HFF-Myc (cell line): Measurements from ENCODE around the gene TEX13C.

ENCODE experiments used
- DNase-seq: peaks from one replicate; pipeline ENCODE4 v3.0.0-alpha.2; 2011; ENCODE audit warnings: low read depth; ENCODE audit errors: extremely low read depth
- H3K4me3 ChIP-seq: replicated peaks from 2 replicates; pipeline ENCODE4 v1.5.1; 2011; ENCODE audit warnings: low read depth, mild to moderate bottlenecking, control low read depth, low read length
- TF ChIP-seq, protein P1 (sequence below): IDR thresholded peaks from 2 replicates; pipeline ENCODE4 v1.5.1; 2012; ENCODE audit warnings: mild to moderate bottlenecking, low read depth, low read length, control low read depth; ENCODE audit errors: missing control alignments

TEX13C gene

DNA sequence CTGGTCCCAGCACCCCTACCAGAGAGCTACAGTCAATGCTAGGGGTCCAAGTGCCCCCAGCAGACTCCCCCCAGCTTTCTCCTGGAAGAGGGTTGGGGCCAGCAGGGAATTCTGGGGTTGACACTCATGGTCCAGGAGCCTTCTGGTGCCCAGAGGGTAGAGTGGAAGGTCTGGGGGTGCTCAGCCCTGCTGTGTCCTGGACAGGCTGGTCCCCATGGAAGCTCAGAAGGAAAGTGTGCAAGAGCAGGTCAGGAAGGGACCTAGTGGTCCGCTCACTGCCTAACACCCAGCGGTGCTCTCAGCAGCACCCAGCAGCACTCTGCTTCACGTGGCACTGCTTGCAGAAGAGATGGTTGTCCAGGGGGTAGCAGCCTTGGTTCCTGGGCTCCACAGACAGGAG, 6.9 kb downstream of the TEX13C start:
- H3K4me3 ChIP-seq, result no peak overlapping the region
- DNase-seq, result no peak
- TF ChIP-seq, protein P1, sequence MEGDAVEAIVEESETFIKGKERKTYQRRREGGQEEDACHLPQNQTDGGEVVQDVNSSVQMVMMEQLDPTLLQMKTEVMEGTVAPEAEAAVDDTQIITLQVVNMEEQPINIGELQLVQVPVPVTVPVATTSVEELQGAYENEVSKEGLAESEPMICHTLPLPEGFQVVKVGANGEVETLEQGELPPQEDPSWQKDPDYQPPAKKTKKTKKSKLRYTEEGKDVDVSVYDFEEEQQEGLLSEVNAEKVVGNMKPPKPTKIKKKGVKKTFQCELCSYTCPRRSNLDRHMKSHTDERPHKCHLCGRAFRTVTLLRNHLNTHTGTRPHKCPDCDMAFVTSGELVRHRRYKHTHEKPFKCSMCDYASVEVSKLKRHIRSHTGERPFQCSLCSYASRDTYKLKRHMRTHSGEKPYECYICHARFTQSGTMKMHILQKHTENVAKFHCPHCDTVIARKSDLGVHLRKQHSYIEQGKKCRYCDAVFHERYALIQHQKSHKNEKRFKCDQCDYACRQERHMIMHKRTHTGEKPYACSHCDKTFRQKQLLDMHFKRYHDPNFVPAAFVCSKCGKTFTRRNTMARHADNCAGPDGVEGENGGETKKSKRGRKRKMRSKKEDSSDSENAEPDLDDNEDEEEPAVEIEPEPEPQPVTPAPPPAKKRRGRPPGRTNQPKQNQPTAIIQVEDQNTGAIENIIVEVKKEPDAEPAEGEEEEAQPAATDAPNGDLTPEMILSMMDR, result no peak

DNA sequence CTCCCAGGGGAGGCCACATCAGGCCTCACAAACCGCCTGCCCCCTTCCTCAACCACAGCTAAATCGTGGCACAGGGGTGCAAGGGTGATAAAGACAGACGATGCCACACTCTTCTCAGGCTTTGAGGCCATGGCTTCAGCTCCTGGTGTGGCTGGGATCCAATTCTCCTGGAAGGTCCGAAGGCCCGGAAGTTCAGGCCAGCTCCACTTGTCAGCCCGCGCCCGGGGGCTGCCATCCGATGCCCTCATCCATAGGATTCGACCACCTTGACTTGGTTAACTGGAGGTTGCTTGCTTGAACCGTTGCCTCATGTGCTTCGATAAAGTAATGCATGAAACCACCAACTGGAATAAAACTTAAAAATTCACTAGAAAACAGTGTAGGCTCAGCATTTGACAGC, 8.2 kb downstream of the TEX13C start:
- TF ChIP-seq, protein P1, result no peak
- no peak for DNase-seq
- H3K4me3 ChIP-seq, result no peak overlapping the region

DNA sequence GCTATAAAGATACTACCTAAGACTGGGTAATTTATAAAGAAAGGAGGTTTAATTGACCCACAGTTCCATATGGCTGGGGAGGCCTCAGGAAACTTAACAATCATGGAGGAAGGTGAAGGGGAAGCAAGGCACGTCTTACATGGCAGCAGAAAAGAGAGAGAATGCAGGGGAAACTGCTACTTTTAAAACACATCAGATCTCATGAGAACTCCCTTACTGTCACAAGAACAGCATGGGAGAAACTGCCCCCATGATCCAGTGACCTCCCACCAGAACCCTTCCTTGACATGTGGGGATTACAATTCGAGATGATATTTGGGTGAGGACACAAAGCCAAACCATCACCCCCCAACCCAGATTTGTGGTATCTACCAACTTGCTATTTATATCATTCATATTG, 13.9 kb downstream of the TEX13C start:
- H3K4me3 ChIP-seq, result no peak overlapping the region
- DNase-seq, result no peak
- TF ChIP-seq, protein P1, result no peak

DNA sequence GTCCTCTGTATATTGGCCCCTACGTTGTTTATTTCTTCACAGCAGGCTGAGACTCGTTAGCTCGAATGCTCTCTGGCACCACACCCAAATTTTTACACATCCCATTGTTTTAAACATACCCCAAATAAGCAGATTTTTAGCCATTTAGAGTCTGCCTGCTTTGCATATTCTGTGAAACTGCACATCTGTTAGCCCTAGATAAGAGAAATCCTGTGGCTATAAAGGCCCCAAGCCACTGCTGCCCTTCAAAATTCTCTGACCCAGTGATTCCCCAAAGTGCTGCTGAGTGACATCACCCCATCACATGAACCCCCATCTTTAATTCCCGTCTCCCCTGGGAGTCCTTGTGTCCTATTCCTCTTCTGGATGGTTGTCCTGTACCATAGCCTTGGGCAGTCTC, 20.8 kb downstream of the TEX13C start:
- no peak overlapping the region for H3K4me3 ChIP-seq
- no peak for DNase-seq
- TF ChIP-seq, protein P1, result no peak

DNA sequence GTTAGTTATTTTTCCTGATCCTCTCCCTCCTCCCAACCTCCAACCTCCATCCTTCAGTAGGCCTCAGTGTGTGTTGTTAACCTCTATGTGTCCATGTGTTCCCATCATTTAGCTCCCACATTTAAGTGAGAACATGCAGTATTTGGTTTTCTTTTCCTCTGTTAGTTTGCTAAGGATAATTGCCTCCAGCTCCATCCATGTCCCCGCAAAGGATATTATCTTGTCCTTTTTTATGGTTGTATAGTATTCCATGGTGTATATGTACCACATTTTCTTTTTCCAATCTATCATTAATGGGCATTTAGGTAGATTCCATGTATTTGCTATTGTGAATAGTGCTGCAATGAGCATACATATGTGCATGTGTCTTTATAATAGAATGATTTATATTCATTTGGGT, 54.5 kb downstream of the TEX13C start:
- no peak for DNase-seq
- TF ChIP-seq, protein P1, result no peak
- no peak overlapping the region for H3K4me3 ChIP-seq
